Neuron (in vitro differentiated cells): ENCODE measurements around the gene ERVFRD-1.

Experiments used
- H2AFZ ChIP-seq: one replicate; pipeline ENCODE4 v1.6.1; 2013; ENCODE audit warnings: low read depth, mild to moderate bottlenecking, inconsistent platforms, low read length, moderate library complexity
- H3K27me3 ChIP-seq: one replicate; pipeline ENCODE4 v1.6.1; 2013; ENCODE audit warnings: low read length; ENCODE audit not compliant: insufficient read depth
- H3K36me3 ChIP-seq: one replicate; pipeline ENCODE4 v1.6.1; 2013; ENCODE audit warnings: low read length; ENCODE audit not compliant: insufficient read depth
- H3K4me1 ChIP-seq: one replicate; pipeline ENCODE4 v1.6.1; 2013; ENCODE audit warnings: low read length; ENCODE audit not compliant: insufficient read depth
- H3K4me3 ChIP-seq: 2 replicates; pipeline ENCODE4 v1.5.1; 2013; ENCODE audit warnings: mild to moderate bottlenecking, low read length, moderate library complexity
- H3K9me3 ChIP-seq: one replicate; pipeline ENCODE4 v1.6.1; 2013; ENCODE audit warnings: low read length

Gene ERVFRD-1

GRCh38 chr6:11110921-11111768 is at the start of gene ERVFRD-1:
TSS of gene ERVFRD-1 (minus strand) at chr6:11111725. CDS start at chr6:11105310, 6,415 bp downstream.
- no peaks in the 10 kb centered on the region for H3K36me3 ChIP-seq
- no peak within 1 kb of the TSS for H3K4me3 ChIP-seq
- H3K9me3 ChIP-seq, result no peaks in the 10 kb centered on the region
- no peaks in the 10 kb centered on the region for H3K27me3 ChIP-seq
- no peaks in the 10 kb centered on the region for H3K4me1 ChIP-seq
- H2AFZ ChIP-seq, result no peak within 1 kb of the TSS

- Histone ChIP-seq H3K4me3 (no peak overlapping the region), H2AFZ (no peak overlapping the region), H3K4me1 (peaks cover 20% of the 10 kb centered on the region), H3K27me3 (no peaks in the 10 kb centered on the region), H3K36me3 (no peaks in the 10 kb centered on the region), H3K9me3 (no peaks in the 10 kb centered on the region)
These were observed 48.7 kb upstream of the ERVFRD-1 start for GRCh38 chr6:11160199-11160598.

GRCh38 chr6:11155589-11155988 is 44.1 kb upstream of the ERVFRD-1 start:
- Histone ChIP-seq H3K36me3 (no peaks in the 10 kb centered on the region), H3K4me1 (no peaks in the 10 kb centered on the region), H3K27me3 (no peaks in the 10 kb centered on the region), H3K9me3 (peaks cover 4% of the 10 kb centered on the region), H2AFZ (no peak overlapping the region), H3K4me3 (no peak overlapping the region)

GRCh38 chr6:11153447-11153846 is 41.9 kb upstream of the ERVFRD-1 start:
- no peaks in the 10 kb centered on the region for H3K27me3 ChIP-seq
- no peaks in the 10 kb centered on the region for H3K36me3 ChIP-seq
- no peaks in the 10 kb centered on the region for H3K4me1 ChIP-seq
- no peak overlapping the region for H3K4me3 ChIP-seq
- H3K9me3 ChIP-seq, result peaks cover 4% of the 10 kb centered on the region
- no peak overlapping the region for H2AFZ ChIP-seq

GRCh38 chr6:11152581-11152980 is 41.1 kb upstream of the ERVFRD-1 start:
- peaks cover 6% of the 10 kb centered on the region for H3K9me3 ChIP-seq
- H3K4me1 ChIP-seq, result no peaks in the 10 kb centered on the region
- H3K27me3 ChIP-seq, result no peaks in the 10 kb centered on the region
- H3K36me3 ChIP-seq, result no peaks in the 10 kb centered on the region
- no peak overlapping the region for H2AFZ ChIP-seq
- H3K4me3 ChIP-seq, result no peak overlapping the region

- Histone ChIP-seq H3K4me1 (no peaks in the 10 kb centered on the region), H3K4me3 (no peak overlapping the region), H3K36me3 (no peaks in the 10 kb centered on the region), H3K9me3 (peaks cover 6% of the 10 kb centered on the region), H3K27me3 (no peaks in the 10 kb centered on the region), H2AFZ (no peak overlapping the region)
These were observed 40.0 kb upstream of the ERVFRD-1 start for GRCh38 chr6:11151488-11151887.

- H3K36me3 ChIP-seq, result no peaks in the 10 kb centered on the region
- H3K9me3 ChIP-seq, result peaks cover 4% of the 10 kb centered on the region
- H3K4me3 ChIP-seq, result no peak overlapping the region
- H3K27me3 ChIP-seq, result no peaks in the 10 kb centered on the region
- H3K4me1 ChIP-seq, result no peaks in the 10 kb centered on the region
- no peak overlapping the region for H2AFZ ChIP-seq
These were observed 38.0 kb upstream of the ERVFRD-1 start for GRCh38 chr6:11149551-11149950.

GRCh38 chr6:11146117-11146826 is 34.7 kb upstream of the ERVFRD-1 start:
- Histone ChIP-seq H3K36me3 (no peaks in the 10 kb centered on the region), H2AFZ (no peak overlapping the region), H3K4me1 (no peaks in the 10 kb centered on the region), H3K27me3 (no peaks in the 10 kb centered on the region), H3K4me3 (no peak overlapping the region), H3K9me3 (peaks cover 2% of the 10 kb centered on the region)

- Histone ChIP-seq H3K4me3 (no peak overlapping the region), H3K36me3 (no peaks in the 10 kb centered on the region), H3K4me1 (no peaks in the 10 kb centered on the region), H3K27me3 (no peaks in the 10 kb centered on the region), H2AFZ (no peak overlapping the region), H3K9me3 (peaks cover 2% of the 10 kb centered on the region)
These were observed 32.9 kb upstream of the ERVFRD-1 start for GRCh38 chr6:11144393-11144851.

GRCh38 chr6:11143394-11144371 is 32.2 kb upstream of the ERVFRD-1 start:
- Histone ChIP-seq H3K4me3 (no peak overlapping the region), H3K4me1 (no peaks in the 10 kb centered on the region), H2AFZ (no peak overlapping the region), H3K9me3 (peaks cover 2% of the 10 kb centered on the region), H3K27me3 (no peaks in the 10 kb centered on the region), H3K36me3 (no peaks in the 10 kb centered on the region)

GRCh38 chr6:11142296-11143027 is 30.9 kb upstream of the ERVFRD-1 start:
- Histone ChIP-seq H2AFZ (no peak overlapping the region), H3K36me3 (no peaks in the 10 kb centered on the region), H3K4me1 (no peaks in the 10 kb centered on the region), H3K4me3 (no peak overlapping the region), H3K27me3 (no peaks in the 10 kb centered on the region), H3K9me3 (no peaks in the 10 kb centered on the region)

GRCh38 chr6:11141295-11141694 is 29.8 kb upstream of the ERVFRD-1 start:
- peaks cover 1% of the 10 kb centered on the region for H3K36me3 ChIP-seq
- no peaks in the 10 kb centered on the region for H3K27me3 ChIP-seq
- no peaks in the 10 kb centered on the region for H3K4me1 ChIP-seq

More at GRCh38 chr6:11141295-11141694, 29.8 kb upstream of the ERVFRD-1 start:
- no peaks in the 10 kb centered on the region for H3K9me3 ChIP-seq
- H2AFZ ChIP-seq, result no peak overlapping the region
- H3K4me3 ChIP-seq, result no peak overlapping the region
